Glutamatergic neuron (in vitro differentiated cells): ENCODE results near the gene FRMD4A. TPM values are rescaled to one million over a fixed set of nuclear protein-coding genes. Genes with fewer than 3 reads are reported as not detected.
A peak's percentile ranks its signal among the peaks of the same experiment; 100 is the strongest.

Experiments
- DNase-seq: peaks from one replicate; pipeline ENCODE4 v3.0.0; 2022
- H3K27ac Mint-ChIP-seq: one replicate; pipeline ENCODE4 v1.8.0; 2020; ENCODE audit warnings: mild to moderate bottlenecking, mixed read lengths, inconsistent platforms; ENCODE audit not compliant: unreplicated experiment
- H3K27me3 Mint-ChIP-seq: one replicate; pipeline ENCODE4 v1.8.0; 2020; ENCODE audit warnings: mild to moderate bottlenecking, moderate library complexity, mixed read lengths, inconsistent platforms; ENCODE audit not compliant: unreplicated experiment
- H3K36me3 Mint-ChIP-seq: one replicate; pipeline ENCODE4 v1.8.0; 2020; ENCODE audit warnings: mild to moderate bottlenecking, mixed read lengths, inconsistent platforms; ENCODE audit not compliant: unreplicated experiment
- H3K4me1 Mint-ChIP-seq: one replicate; pipeline ENCODE4 v1.8.0; 2020; ENCODE audit warnings: mild to moderate bottlenecking, low read depth, mixed read lengths, inconsistent platforms; ENCODE audit not compliant: unreplicated experiment
- H3K4me3 Mint-ChIP-seq: one replicate; pipeline ENCODE4 v1.8.0; 2020; ENCODE audit warnings: mild to moderate bottlenecking, mixed read lengths, inconsistent platforms; ENCODE audit not compliant: unreplicated experiment
- H3K9me3 Mint-ChIP-seq: one replicate; pipeline ENCODE4 v1.8.0; 2020; ENCODE audit warnings: mild to moderate bottlenecking, moderate library complexity, mixed read lengths, inconsistent platforms; ENCODE audit not compliant: unreplicated experiment
- total RNA-seq: library from RNA; stranded (reverse); fragmentation: NEBNext Ultra II Directional; extraction: Animal tissue kit (Norgen Biotek cat#: 25700); gene quantifications from one replicate; pipeline ENCODE4 v1.2.1, GENCODE V29; 2021; ENCODE audit not compliant: unreplicated experiment
- TF ChIP-seq, protein P1 (sequence below): fragments of 200-600 bp; sonication (generic); IDR thresholded peaks from one replicate; pipeline ENCODE4 v1.5.0; 2021; ENCODE audit not compliant: partially characterized antibody, unreplicated experiment

FRMD4A gene
- total RNA-seq, 1 donor from 2014 or later: 70.6 TPM

DNA sequence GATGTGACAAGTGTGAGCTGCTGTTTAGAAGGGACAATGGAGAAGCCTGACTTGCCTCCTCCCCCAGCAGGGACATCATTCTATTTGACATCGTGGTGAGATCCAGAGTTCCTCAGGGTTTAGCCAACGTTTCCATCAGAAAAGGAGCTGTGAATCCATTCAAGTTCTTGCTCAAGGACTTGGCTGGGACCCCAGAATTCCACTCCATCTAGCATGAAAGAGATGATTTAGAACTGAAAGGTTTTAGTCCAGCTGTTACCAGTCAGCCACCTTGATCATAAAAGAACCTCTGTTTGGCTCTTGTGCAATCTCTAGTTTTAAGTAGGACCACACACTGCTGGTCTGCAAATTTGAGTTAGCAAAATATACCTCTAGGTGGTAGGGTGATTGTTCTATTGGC is 337.6 kb downstream of the FRMD4A start:
- Mint-ChIP-seq H3K4me1 (peaks cover 7% of the 10 kb centered on the region), H3K27me3 (no peaks in the 10 kb centered on the region), H3K9me3 (peaks cover 5% of the 10 kb centered on the region), H3K4me3 (no peak overlapping the region), H3K36me3 (peaks cover 4% of the 10 kb centered on the region), H3K27ac (no peak overlapping the region)
- TF ChIP-seq, protein P1, sequence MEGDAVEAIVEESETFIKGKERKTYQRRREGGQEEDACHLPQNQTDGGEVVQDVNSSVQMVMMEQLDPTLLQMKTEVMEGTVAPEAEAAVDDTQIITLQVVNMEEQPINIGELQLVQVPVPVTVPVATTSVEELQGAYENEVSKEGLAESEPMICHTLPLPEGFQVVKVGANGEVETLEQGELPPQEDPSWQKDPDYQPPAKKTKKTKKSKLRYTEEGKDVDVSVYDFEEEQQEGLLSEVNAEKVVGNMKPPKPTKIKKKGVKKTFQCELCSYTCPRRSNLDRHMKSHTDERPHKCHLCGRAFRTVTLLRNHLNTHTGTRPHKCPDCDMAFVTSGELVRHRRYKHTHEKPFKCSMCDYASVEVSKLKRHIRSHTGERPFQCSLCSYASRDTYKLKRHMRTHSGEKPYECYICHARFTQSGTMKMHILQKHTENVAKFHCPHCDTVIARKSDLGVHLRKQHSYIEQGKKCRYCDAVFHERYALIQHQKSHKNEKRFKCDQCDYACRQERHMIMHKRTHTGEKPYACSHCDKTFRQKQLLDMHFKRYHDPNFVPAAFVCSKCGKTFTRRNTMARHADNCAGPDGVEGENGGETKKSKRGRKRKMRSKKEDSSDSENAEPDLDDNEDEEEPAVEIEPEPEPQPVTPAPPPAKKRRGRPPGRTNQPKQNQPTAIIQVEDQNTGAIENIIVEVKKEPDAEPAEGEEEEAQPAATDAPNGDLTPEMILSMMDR: no peak
- no peak for DNase-seq

DNA sequence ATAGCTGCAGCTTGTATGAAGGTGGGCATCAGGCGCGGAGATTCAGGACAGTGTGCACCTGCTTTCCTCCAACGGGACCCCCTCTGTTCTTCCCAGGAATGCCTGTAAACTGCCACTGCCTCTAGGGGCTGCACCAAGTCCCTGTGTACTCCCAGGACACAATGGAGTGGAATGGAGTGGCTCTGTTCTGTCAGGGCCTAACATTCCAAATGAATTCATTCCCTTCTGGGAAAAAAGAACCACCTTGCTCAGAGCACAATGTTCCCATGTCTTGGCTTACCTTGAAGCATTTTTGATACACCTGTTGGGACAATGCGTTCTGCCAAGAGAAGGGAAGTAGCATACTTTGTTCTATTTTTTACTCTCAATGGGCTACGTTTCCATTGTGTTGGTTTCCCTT is 339.4 kb downstream of the FRMD4A start:
- peaks cover 3% of the 10 kb centered on the region for H3K9me3 Mint-ChIP-seq
- H3K4me1 Mint-ChIP-seq: peaks cover 7% of the 10 kb centered on the region
- no peaks in the 10 kb centered on the region for H3K36me3 Mint-ChIP-seq
- no peak overlapping the region for H3K27ac Mint-ChIP-seq
- DNase-seq: no peak
- no peak overlapping the region for H3K4me3 Mint-ChIP-seq
- H3K27me3 Mint-ChIP-seq: no peaks in the 10 kb centered on the region
- TF ChIP-seq, protein P1: no peak

DNA sequence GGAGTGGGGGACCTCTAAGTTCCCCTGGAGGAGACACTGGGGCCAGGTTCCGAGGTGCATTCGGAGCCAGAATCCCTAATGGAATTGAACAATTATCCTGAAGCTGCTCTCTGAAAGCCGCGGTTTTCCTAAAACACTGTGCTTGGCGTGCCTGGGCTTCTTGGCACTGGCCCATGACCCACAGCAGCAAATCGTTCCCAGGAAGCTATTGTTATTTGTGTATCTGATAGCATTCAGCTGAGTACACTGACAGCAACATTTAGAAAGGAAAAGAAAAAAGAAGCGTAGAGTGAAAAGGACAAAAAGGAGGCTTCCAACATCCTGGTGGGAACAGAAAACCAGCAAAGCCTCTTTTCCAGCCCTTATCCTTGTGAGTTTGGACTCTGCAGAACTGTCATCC is 339.8 kb downstream of the FRMD4A start:
- TF ChIP-seq, protein P1: no peak
- peaks cover 7% of the 10 kb centered on the region for H3K4me1 Mint-ChIP-seq

DNA sequence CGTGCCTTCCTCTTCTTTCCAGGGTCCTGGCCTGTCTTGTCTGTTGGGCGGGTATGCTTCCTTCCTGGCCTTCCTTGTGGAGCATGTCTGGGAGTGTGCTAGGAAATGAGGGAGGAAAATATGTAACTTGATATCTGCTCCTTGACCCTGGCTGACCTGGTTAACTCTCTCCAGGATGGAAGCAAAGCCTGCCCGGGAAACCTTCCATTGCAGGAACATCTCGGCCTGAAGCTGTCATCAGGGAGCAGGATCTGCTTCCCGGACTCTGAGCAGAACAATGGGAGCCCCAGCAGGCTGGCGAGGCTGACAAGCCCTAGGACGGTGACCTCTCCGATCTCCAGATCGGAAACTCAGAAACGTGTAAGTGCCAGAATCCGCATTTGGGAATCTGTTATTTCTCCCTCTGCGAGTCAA is 340.3 kb downstream of the FRMD4A start:
- Mint-ChIP-seq H3K4me3 (no peak overlapping the region), H3K4me1 (peaks cover 7% of the 10 kb centered on the region), H3K9me3 (peaks cover 3% of the 10 kb centered on the region), H3K27ac (peak overlapping the region; percentile 69), H3K36me3 (no peaks in the 10 kb centered on the region), H3K27me3 (no peaks in the 10 kb centered on the region)
- TF ChIP-seq, protein P1: no peak
- DNase-seq: no peak

More for the DNA sequence above, 339.8 kb downstream of the FRMD4A start:
- Mint-ChIP-seq H3K9me3 (peaks cover 3% of the 10 kb centered on the region), H3K27me3 (no peaks in the 10 kb centered on the region), H3K4me3 (no peak overlapping the region), H3K36me3 (no peaks in the 10 kb centered on the region), H3K27ac (peak overlapping the region; percentile 69)
- DNase-seq: no peak

DNA sequence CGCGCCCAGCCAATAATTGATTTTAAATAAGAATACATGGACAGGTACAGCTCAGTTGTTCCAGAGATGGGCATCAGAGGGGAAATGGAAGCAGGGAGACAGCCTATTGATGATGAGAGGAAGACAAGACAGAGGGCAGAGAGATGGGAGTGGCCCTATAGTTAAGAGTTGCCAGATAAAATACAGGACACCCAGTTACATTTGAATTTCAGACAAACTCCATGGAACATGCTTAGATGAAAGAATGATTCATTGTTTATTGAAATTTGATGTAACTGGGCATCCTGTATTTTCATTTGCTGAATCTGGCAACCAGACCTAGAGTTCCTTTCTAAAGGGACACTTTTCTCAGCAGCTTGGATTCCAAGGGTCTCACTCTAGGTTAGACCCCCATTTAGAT is 341.1 kb downstream of the FRMD4A start:
- TF ChIP-seq, protein P1: no peak
- H3K9me3 Mint-ChIP-seq: peaks cover 3% of the 10 kb centered on the region
- no peak overlapping the region for H3K4me3 Mint-ChIP-seq
- H3K4me1 Mint-ChIP-seq: peaks cover 7% of the 10 kb centered on the region
- no peak for DNase-seq
- no peaks in the 10 kb centered on the region for H3K27me3 Mint-ChIP-seq
- no peak overlapping the region for H3K27ac Mint-ChIP-seq
- H3K36me3 Mint-ChIP-seq: no peaks in the 10 kb centered on the region
